Measurements from ENCODE around the gene CYP4X1. TPM values are rescaled to one million over a fixed set of nuclear protein-coding genes. Genes with fewer than 3 reads are reported as not detected.
"Not testable (repeated sequence)": the region's sequence is repeated elsewhere in the genome, so short reads cannot be mapped to it uniquely, and the experiment has no call there.

Gene CYP4X1
- total RNA-seq, 1 experiment from 2014 or later, result 0.03 TPM

DNA sequence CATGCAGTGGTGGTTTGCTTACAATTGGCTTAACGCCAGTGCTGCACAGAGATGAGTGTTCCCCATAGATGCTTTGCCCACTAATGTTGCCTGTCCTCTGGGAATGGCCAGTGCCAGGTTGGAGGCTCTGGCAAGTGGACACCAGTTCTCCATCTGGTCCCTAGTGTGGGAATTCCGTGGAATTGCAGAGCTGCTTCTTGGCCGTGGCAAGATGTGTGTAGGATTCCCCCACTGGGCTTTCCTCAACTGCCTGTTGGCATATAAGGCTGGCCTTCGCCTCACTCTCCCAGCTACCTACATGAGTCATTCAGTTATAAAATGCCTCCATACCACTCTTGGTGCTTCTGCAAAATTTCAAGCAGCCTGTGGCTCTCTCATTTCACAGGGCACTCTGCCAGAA lies 45.6 kb downstream of the CYP4X1 start:
- DNase-seq (ENCODE audit: low read depth), result not testable (repeated sequence)

DNA sequence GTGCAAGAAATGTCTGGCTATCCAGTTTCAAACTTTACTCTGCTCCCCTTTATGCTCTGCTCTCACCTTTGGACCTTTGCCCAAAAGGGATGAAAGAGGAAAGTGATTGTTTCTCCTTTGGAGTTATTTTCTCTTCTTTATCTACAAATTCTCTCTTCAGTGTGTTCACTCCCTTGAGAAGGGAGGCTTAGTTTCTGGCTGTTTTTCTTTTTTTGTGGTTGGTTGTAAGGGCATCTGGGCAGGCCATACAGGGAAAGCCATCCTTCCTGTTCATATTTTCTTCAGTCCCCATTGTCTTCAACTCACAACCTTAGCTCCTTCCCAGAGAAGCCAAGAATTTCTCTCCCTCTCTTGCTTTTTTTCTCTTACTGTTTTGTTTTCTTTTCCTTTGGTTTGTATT lies 46.0 kb downstream of the CYP4X1 start:
- not testable (repeated sequence) for DNase-seq (ENCODE audit: low read depth)

DNA sequence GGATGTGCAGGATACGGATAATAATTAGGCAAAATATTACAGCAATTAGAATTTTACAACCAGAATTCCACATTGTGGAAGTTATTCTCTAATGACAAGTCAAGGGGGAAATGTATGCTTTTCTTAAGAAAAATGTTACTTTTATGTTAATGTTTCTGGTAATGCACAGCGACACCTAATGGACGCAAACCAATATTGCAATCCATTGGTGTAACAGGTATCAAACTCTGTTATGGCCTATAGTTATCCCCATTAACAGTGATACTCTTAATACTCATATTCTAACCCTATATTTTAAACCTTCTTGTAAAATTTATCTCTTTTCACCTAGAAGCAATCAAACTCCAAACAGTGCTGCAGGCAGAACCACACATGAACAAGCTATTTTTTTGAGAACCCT lies 65.9 kb downstream of the CYP4X1 start:
- not testable (repeated sequence) for DNase-seq (ENCODE audit: low read depth)

DNA sequence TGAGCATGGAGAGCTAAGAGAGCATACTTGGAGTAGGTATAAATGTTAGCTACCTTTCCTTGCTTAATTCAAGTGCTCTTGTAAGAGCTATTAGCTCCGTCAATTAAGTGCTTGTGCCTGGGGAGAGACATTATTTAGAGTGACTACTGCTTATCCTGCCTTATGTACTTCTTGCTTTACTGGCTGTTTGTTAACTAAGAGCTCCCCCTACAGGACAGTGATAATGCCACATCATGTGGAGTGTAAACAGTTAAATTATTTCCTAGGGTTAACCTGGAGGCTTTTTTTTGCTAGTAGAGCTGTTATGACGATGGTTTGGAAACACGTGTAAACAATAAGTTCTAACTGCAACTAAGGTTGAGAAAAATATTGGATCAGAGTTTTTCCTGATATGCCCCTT lies 68.0 kb downstream of the CYP4X1 start:
- DNase-seq (ENCODE audit: low read depth), result not testable (repeated sequence)

Small RNAs within 50 kb of the gene (small RNA-seq; reads per million reads assigned to genes)
- gene CYP4A27P (not detected), gene CYP4A43P (not detected), gene CYP4A44P (not detected)

Other genes starting within 250 kb of the CYP4X1 start
- gene CYP4B1, start 224.6 kb upstream of the CYP4X1 start, total RNA-seq (2014; rRNA removed; shearing (Covaris generic)), result not detected in 2 replicates
- not detected in 2 replicates for gene CYP4A11, start 82.2 kb upstream of the CYP4X1 start, total RNA-seq (2014; rRNA removed; shearing (Covaris generic))
- gene CYP4Z1, start 43.6 kb downstream of the CYP4X1 start, total RNA-seq (2014; rRNA removed; shearing (Covaris generic)), result not detected in 2 replicates
- gene CYP4A22, start 113.8 kb downstream of the CYP4X1 start, total RNA-seq (2014; rRNA removed; shearing (Covaris generic)), result not detected in 2 replicates
- not detected in 2 replicates for gene PDZK1IP1, start 166.4 kb downstream of the CYP4X1 start, total RNA-seq (2014; rRNA removed; shearing (Covaris generic))
- gene TAL1, start 208.6 kb downstream of the CYP4X1 start, total RNA-seq (2014; rRNA removed; shearing (Covaris generic)), result 0.03 and 0.10 TPM in 2 replicates

All from HT1080 (cell line).